Stimulated activated CD4-positive, alpha-beta T cell treated with anti-CD3 and anti-CD28 coated beads, Interleukin-12 subunit alpha, Interleukin-12 subunit beta, amount 100 ng/mL, for 24 hours (primary cell): Measurements from ENCODE around the gene EHBP1L1.
A peak's percentile ranks its signal among the peaks of the same experiment; 100 is the strongest.
"Not testable (repeated sequence)": the region's sequence is repeated elsewhere in the genome, so short reads cannot be mapped to it uniquely, and the experiment has no call there.

Source experiments
- DNase-seq, 2 experiments: peaks; one replicate each; pipeline ENCODE4 v3.0.0-alpha.2; 2020; ENCODE audit warnings: low read depth in 2 of 2

The EHBP1L1 gene

DNA sequence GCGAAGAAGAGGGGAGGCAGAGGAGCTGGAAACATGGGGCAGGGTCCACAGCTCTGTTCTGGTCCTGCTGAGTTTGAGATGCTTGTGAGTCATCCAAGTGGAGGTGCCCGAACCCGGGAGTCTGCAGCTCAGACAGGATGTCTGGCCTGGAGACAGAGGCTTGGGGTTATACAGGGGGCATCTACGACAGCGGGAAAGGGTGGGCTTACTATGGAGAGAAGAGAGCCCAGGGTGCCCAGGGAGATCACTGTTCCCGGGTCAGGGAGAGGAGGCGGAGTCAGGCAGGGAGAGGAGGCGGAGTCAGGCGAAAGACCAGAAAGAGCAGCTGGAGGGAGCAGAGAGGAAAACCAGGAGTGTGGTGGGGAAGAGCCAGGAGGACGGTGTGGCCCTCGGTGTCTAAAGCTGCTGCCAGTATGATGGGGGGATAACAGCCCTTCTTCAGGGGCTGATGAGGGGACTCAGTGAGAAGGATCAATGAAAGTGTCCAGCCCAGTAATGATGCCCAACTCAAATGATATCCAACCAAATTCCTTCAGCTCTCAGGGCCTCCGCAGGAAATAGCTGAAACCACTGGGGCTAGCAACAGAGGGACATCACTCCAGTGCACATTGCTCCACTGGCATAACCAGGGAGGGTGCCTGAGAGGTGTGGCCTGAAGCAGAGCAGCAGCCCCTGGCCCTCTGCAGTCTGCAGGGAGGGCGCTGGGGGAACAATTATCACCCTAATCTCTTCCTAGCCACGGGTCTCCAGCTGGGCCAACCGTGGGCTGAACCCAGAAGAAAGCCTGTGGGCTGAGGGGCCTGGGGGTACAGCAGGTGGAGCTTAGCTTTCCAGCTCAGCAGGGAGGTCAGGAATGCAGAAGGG, 15.1 kb upstream of the EHBP1L1 start:
- DNase-seq: no peak

- no peak for DNase-seq
Measured at GRCh38 chr11:65562020-65562419, 13.8 kb upstream of the EHBP1L1 start.

GRCh38 chr11:65562788-65563187, 13.1 kb upstream of the EHBP1L1 start:
- DNase-seq: no peak

DNA sequence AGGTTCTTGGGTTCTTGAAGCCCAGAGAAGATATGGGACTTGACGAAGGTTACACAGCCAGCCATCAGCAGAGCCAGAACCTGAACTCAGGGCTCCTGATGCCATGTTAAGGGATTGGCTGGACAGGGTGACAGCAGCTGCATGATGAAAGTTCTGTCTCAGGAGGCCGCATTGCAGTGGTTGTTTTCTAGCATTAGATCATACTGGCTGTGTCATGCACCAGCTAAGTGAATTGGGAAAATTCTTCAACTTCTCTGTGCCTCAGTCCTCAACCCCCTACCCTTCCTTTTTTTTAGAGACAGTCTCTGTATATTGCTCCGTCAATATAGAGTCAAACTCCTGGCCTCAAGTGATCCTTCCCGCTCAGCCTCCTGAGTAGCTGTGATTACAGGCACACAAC, 12.3 kb upstream of the EHBP1L1 start:
- no peak for DNase-seq

- DNase-seq: not testable (repeated sequence)
Measured at GRCh38 chr11:65564879-65565559, 10.8 kb upstream of the EHBP1L1 start.

- DNase-seq: no peak
Measured at GRCh38 chr11:65565624-65566453, 10.0 kb upstream of the EHBP1L1 start.

DNA sequence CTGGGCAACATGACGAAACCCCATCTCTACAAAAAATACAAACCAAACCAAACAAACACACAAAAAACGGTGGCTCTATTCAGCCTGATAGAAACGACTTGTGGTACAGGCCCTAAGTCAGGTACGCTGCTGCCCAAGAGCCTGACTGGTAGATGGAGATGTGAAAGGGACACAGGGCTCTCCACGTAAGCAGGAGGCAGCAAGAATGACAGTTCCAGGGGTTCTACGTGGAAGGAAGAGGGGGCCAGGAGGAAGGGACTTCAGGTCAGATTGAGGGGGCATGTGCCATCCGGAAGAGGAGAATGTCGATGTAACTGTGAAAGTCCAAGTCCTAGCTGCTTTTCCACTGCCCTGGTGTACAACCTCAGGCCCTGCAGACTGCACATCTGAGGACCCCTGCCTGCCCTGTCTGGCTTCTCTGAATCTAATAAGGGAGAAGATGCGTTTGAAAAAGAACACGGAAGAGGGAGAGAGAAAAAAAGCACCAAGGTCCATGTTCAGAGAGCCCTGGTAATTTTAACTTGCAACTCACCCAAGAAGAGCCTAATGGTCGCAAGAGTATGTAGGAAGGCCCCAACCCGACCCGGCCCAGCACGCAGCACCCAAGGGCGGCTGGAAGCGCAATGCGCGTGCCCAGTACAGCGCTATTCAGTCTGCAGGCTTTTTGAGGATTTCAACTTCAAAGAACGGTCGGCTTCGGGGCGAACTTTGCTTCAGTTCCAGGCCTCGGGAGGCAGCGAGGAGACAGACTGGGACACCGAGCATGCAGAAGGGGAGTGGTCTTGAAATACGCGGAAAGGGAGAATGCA, 6.5 kb upstream of the EHBP1L1 start:
- no peak for DNase-seq

DNA sequence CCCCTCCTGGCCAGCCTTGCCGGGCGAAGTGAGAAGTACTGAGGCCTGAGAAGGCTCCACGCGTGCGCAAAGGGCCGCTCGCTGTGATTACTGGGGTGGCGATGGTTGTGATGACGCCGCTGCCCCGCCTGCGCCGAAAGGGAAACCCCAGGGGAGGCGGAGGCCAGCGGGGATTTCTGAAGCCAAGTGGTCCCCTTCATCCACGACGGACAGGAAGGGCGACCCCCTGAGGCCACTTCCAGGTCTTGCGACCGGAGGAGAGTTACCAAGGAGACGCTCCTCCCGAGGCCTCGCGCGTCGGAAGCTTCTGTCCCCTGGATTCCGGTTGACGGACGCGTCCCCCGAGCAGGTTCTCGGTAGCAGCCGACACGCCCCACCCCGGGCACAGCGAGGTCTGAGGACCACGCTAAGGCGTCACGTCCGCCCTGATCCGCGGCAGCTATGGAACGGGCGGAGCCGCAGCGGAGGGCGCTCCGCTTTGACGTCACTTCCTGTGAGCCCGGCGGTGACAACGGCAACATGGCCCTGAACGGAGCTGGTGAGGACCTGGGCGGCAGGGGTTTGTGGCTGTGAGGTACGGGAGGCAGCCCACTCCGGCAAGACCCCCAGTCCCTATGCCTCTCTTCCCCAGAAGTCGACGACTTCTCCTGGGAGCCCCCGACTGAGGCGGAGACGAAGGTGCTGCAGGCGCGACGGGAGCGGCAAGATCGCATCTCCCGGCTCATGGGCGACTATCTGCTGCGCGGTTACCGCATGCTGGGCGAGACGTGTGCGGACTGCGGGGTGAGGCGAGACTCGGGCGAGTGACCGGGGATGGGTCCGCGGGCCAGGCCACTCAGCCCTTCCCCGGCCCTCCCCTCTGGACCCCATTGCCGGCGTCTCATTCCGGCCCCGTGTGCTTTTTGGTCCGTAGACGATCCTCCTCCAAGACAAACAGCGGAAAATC, 5.6 kb upstream of the EHBP1L1 start, which contains the start of gene ZNRD2:
TSS of gene ZNRD2 (plus strand) at position 505 of the 946 bp plus-strand sequence. CDS start at position 520, 15 bp downstream.
- peak; percentile 96 to 98 for DNase-seq

- no peak for DNase-seq
Measured at GRCh38 chr11:65571420-65571819, 4.4 kb upstream of the EHBP1L1 start.

DNA sequence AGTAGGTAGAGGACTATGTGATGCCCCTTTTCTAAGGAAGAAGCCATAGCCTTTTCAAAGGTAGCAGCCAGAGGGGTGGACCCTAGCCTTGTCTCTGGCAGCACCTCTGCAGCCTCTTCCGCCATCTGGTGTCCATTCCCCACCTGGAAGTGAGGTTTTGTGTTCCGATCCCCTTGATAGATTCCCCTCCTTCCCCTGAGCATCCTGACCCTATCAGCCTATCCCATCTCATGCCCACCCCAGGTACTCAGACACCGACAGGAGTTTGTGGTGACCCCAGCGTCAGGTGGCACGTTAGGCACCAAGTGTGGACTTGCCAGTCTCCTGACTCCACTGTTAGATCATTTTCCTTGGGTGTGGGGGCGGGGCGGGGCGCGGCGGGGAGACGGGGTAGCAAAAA, 3.9 kb upstream of the EHBP1L1 start:
- no peak for DNase-seq

DNA sequence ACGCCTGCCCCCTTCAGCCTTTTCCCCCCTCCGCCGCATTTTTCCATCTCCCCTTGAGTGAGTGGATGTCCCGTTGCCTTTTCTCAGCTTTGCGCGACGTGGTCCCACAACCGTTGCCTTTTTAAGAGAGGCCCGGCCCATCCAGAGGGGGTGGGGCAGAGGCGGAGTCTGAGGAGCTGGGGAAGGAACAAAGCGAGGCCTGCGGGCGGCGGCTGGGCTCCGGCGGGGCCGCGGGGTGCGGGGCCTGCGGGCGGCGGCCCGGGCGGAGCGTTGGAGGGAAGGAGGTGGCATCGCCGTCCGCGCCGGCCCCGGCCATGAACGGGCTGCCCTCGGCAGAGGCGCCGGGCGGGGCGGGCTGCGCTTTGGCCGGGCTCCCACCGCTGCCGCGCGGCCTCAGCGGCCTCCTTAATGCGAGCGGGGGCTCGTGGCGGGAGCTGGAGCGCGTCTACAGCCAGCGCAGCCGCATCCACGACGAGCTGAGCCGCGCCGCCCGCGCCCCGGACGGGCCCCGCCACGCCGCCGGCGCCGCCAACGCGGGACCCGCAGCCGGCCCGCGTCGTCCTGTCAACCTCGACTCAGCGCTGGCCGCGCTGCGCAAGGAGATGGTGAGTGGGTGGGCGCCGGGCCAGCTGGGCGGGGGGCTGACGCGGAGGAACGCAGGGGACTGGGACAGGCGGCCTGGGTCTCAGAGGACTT, 3.3 kb upstream of the EHBP1L1 start, which contains the start of gene FAM89B:
TSS of gene FAM89B (plus strand) at position 183 of the 696 bp plus-strand sequence. CDS start at position 315, 132 bp downstream.
- DNase-seq: peak; percentile 73 to 91

- no peak for DNase-seq
Measured at GRCh38 chr11:65573391-65574079, 2.3 kb upstream of the EHBP1L1 start.

DNA sequence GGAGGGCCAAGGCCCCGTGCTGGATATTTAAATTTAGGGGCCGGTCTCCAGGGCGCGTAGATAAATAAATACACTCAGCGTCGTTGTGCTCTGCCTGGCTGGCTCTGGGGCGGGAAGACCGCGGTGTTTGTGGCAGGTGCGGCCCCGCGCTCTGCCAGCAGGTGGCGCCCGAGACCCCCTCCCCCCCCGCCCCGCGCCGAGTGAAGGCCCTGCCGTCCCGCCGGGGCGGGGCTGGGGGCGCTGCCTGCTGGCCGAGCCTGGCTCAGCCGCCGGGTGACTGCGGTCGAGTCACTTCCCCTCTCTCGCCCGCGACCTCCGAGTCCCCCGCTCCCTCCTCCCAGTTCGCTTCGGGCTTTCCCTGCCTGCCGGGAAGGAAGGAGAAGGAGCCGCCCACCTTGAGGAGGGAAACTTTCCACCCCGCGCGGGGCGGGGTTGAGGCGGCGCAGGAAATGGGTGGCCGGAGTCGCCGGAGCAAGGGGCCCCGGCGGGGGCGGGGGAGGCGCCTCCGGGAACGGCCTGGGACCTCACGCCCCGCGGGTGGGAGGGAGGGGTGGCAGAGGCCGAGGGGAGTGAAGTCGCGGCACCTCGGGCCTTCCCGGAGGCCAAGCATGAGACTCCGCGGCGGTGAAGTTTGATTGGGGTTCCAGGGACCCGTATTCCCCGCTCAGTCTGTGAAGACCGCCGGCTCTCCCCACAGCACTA, 1.6 kb upstream of the EHBP1L1 start:
- peak; percentile 79 to 93 for DNase-seq

GRCh38 chr11:65574811-65575567, 864 bp upstream of the EHBP1L1 start:
- DNase-seq: no peak

DNA sequence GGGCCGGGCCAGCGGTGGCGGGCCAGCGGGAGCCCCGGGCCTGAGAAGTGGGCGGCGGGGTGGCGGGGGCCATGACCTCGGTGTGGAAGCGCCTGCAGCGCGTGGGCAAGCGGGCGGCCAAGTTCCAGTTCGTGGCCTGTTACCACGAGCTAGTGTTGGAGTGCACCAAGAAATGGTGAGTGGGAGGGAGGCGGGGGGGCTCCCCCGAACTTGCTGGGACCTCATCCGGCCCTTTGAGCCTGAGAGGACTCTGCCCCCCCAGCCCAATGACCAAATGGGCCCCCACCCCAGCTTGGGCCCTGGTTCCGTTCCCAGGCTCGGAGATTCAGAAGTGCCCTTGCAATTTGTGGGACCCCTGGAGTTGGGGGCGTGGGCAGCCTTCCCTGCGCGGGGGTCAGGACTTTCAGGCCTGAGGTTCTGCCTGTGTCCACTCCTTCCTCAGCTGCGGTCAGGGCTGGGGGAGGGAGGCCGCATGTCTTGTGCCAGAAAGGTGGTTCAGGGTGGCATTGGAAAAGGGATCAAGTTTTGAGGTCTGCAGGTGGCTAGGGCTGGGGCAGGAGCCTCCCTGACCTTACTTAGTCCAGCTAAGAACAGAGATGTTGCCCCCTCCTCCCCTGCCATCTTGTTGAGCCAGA, 496 bp downstream of the EHBP1L1 start:
- DNase-seq: no peak

DNA sequence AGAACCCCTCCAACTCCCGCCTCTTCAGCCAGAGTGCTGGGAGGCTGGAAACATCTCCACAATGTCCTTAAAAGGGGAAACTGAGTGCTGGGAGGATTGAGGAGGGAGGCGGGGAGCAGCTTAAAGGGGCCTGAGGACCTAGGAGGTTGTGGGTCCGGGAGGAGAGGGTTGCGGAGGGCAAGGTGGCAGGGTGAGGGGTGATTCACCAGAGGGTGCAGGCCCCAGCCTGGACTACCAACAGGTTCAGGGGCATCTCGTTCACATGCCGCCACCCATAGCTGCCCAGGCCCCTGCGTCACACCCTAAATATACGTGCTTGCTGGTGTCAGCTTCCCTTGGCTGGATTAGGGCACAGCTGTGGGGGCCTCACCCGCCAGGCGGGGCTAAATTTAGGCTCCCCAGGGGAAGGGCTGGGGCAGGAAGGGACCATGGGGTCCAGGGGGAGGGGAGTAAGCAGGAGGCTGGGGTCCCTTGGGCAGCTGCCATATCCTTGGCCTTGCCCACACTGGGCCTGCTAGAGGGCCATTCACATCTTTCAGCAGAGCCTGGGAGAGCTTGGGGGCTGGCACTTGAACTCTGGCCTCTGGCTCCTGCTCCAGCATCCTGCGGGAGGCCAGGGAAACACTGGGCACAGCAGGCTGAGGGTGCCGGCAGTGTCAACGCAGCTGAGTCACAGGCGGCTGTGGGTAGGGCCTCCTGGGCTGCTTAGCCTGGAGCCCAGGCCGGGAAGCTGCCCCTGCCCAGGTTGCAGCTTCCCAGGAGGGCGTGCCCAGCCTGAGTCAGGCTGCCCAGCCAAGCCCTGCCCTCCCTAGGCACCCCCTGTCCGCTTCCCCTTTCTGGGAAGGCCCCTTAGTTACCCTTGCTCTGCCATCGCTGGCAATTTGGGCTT, 1.3 kb downstream of the EHBP1L1 start:
- no peak for DNase-seq
